RCC 7860 (cell line): Measurements from ENCODE around the gene GKN2.
"Not testable (repeated sequence)": the region's sequence is repeated elsewhere in the genome, so short reads cannot be mapped to it uniquely, and the experiment has no call there.

Experiments
- DNase-seq: peaks from one replicate; pipeline ENCODE4 v3.0.0-alpha.2; 2015; ENCODE audit warnings: low spot score
- FAIRE-seq: peaks from 2 replicates; lab custom pipeline; 2012; peaks lifted over from hg19 to GRCh38; lab: Jason Lieb, UNC

Gene GKN2

DNA sequence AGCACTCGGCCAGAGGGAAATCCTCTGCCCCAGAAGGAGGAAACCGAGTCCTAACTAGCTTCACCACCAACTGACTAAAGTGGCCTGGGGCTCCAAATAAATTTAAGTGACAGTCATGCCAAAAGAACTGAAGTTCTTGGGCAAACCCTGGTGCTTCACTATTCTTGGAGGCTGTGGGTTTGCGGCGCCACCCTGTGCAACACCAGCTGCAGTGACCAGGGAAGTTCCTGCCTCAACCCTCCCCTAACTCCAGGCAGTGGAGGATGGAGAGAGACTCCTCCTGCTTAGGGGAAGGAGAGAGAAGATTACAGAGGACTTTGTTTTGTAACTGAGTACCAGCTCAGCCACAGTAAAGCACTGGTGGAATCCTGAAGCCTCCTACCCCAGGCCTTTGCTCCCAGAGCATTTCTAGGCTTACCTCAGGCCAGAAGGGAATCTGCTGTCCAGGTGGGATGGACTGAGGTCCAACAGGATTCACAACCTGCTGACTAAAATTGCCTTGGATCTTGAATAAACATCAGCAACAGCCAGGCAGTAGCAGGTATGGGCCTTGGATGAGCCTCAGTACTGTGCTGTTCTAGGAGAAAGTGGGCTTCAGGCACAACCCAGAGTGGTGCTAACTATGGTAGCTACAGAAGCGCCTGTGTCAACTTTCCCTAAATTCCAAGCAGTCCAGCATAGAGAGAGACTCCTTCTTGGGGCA, 52.0 kb downstream of the GKN2 start:
- no peak for DNase-seq

DNA sequence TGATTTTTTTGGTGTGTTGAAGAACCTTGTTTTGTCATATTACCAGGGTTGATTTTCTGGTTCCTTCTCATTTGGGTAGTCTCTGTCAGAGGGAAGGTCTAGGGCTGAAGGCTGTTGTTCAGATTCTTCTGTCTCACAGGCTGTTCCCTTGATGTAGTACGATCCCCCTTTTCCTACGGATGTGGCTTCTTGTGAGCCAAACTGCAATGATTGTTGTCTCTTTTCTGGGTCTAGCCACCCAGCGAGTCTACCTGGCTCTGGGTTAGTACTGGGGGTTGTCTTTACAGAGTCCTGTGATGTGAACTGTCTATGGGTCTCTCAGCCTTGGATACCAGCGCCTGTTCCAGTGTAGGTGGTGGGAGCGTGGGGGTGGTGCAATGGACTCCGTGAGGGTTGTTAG, 56.7 kb downstream of the GKN2 start:
- not testable (repeated sequence) for FAIRE-seq

More for the DNA sequence above, 52.0 kb downstream of the GKN2 start:
- FAIRE-seq, result no peak

More for the DNA sequence above, 56.7 kb downstream of the GKN2 start:
- not testable (repeated sequence) for DNase-seq
